Gastroesophageal sphincter (tissue), 3 donors: ENCODE data around the gene FBXW7.

ENCODE experiments used
- POLR2A ChIP-seq, 2 donors: fragments of 450-650 bp; IDR thresholded peaks; one replicate each; pipeline ENCODE4 v1.6.1; 2017; ENCODE audit warnings: antibody characterized with exemption in 2 of 2, mild to moderate bottlenecking in 2 of 2, moderate library complexity in 1 of 2
- TF ChIP-seq, protein P1 (sequence below), 4 experiments: fragments of 200-600 bp in 2 of 4; fragments of 450-650 bp in 2 of 4; sonication (generic) in 1 of 4; IDR thresholded peaks; one replicate each; pipeline ENCODE4 v1.5.1; 2017 to 2019; ENCODE audit warnings: antibody characterized with exemption in 4 of 4, mild to moderate bottlenecking in 2 of 4, moderate library complexity in 2 of 4

DNA sequence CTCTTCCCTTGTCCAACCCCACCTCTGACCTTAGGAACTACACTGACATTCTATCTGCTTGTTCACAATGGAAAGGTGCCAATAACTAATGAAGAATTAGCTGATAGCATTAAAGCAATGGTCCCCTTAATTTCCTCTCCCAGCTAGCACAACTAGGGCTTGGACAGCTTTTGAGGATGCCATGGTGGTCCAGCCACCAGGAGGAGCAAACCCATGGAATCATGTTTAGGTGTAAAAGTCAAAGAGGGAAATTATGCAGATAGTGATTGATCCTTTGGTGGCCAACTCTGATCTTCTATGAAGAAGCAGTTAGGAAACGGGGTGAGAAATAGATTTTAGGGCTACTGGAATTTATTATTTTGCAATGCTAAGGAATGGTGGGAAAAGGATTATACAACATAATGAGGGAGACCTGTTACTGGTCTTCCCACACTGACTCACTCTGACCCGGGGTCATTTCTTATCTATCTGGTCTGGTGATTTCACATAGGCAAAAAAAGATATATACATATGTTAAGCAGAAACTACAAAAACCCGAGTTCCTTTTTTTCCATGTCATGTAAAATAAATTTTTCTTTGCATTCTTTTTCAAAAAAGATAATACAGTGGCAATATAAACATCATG lies 45.8 kb upstream of the FBXW7 start:
- TF ChIP-seq, protein P1, sequence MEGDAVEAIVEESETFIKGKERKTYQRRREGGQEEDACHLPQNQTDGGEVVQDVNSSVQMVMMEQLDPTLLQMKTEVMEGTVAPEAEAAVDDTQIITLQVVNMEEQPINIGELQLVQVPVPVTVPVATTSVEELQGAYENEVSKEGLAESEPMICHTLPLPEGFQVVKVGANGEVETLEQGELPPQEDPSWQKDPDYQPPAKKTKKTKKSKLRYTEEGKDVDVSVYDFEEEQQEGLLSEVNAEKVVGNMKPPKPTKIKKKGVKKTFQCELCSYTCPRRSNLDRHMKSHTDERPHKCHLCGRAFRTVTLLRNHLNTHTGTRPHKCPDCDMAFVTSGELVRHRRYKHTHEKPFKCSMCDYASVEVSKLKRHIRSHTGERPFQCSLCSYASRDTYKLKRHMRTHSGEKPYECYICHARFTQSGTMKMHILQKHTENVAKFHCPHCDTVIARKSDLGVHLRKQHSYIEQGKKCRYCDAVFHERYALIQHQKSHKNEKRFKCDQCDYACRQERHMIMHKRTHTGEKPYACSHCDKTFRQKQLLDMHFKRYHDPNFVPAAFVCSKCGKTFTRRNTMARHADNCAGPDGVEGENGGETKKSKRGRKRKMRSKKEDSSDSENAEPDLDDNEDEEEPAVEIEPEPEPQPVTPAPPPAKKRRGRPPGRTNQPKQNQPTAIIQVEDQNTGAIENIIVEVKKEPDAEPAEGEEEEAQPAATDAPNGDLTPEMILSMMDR (IDR thresholded peaks at IDR 0.05), result no peak
- TF ChIP-seq POLR2A (IDR thresholded peaks at IDR 0.05), result no peak
